ENCODE measurements around the gene FER. TPM values are rescaled to one million over a fixed set of nuclear protein-coding genes. Genes with fewer than 3 reads are reported as not detected.

Gene FER
- total RNA-seq, 2 experiments from 2014 or later = 14.2 to 15.9 TPM

GRCh38 chr5:109196823-109197160 lies 449.1 kb downstream of the FER start:
- ChIA-PET CTCF (interaction anchor here (0.7 kb wide), 1 partner anchor 268 kb away, joined by 6 read pairs; no protein-coding TSS in a partner anchor), POLR2A (no interaction called here)
- Mint-ChIP-seq H3K4me1 (ENCODE audit: low read depth) (no peaks in the 10 kb centered on the region), H3K36me3 (ENCODE audit: low read depth) (no peaks in the 10 kb centered on the region), H3K27ac (no peak overlapping the region), H3K27me3 (peaks cover 3% of the 10 kb centered on the region), H3K9me3 (no peaks in the 10 kb centered on the region), H3K4me3 (no peak overlapping the region)
- H3K4me1 ChIP-seq (ENCODE audit: insufficient read depth, low read length) = no peaks in the 10 kb centered on the region
- intact Hi-C loops (cut with DNase I, micrococcal nuclease) = no loop called here
- H3K9me3 ChIP-seq (ENCODE audit: control insufficient read depth in 1 of 2, insufficient read depth in 1 of 2, low read length in 2 of 2) = no peaks in the 10 kb centered on the region
- DNase-seq (no peak), ATAC-seq (ENCODE audit: poor library complexity) (no peak)
- no peak for TF ChIP-seq CTCF (IDR thresholded peaks at IDR 0.05)
- H3K36me3 ChIP-seq (ENCODE audit: insufficient read depth, low read length) = no peaks in the 10 kb centered on the region
- no peaks in the 10 kb centered on the region for H3K27me3 ChIP-seq (ENCODE audit: control insufficient read depth in 1 of 2, insufficient read depth in 2 of 2, low read length in 2 of 2)
- H3K27ac ChIP-seq (ENCODE audit: low read depth in 1 of 2, low read length in 2 of 2) = no peak overlapping the region
- H3K4me3 ChIP-seq (ENCODE audit: low read length) = no peak overlapping the region

GRCh38 chr5:109199289-109199688 lies 451.6 kb downstream of the FER start:
- no peaks in the 10 kb centered on the region for H3K36me3 ChIP-seq (ENCODE audit: insufficient read depth, low read length)
- H3K4me1 ChIP-seq (ENCODE audit: insufficient read depth, low read length) = no peaks in the 10 kb centered on the region
- no peak for TF ChIP-seq CTCF (IDR thresholded peaks at IDR 0.05)
- no peaks in the 10 kb centered on the region for H3K4me1 Mint-ChIP-seq (ENCODE audit: low read depth)
- ChIA-PET CTCF (interaction anchor here (0.7 kb wide), 1 partner anchor 1237 kb away, joined by 3 read pairs; no protein-coding TSS in a partner anchor), POLR2A (no interaction called here)
- no peaks in the 10 kb centered on the region for H3K9me3 Mint-ChIP-seq
- no peaks in the 10 kb centered on the region for H3K9me3 ChIP-seq (ENCODE audit: control insufficient read depth in 1 of 2, insufficient read depth in 1 of 2, low read length in 2 of 2)
- DNase-seq (no peak), ATAC-seq (ENCODE audit: poor library complexity) (no peak)
- no peak overlapping the region for H3K4me3 ChIP-seq (ENCODE audit: low read length)
- peaks cover 3% of the 10 kb centered on the region for H3K27me3 Mint-ChIP-seq
- H3K36me3 Mint-ChIP-seq (ENCODE audit: low read depth) = no peaks in the 10 kb centered on the region
- no peaks in the 10 kb centered on the region for H3K27me3 ChIP-seq (ENCODE audit: control insufficient read depth in 1 of 2, insufficient read depth in 2 of 2, low read length in 2 of 2)
- no peak overlapping the region for H3K27ac Mint-ChIP-seq
- no peak overlapping the region for H3K27ac ChIP-seq (ENCODE audit: low read depth in 1 of 2, low read length in 2 of 2)
- H3K4me3 Mint-ChIP-seq = no peak overlapping the region
- intact Hi-C loops (cut with DNase I, micrococcal nuclease) = no loop called here

GRCh38 chr5:109199799-109200620 lies 452.3 kb downstream of the FER start:
- Mint-ChIP-seq H3K4me3 (no peak overlapping the region), H3K4me1 (ENCODE audit: low read depth) (no peaks in the 10 kb centered on the region), H3K9me3 (peaks cover 2% of the 10 kb centered on the region), H3K36me3 (ENCODE audit: low read depth) (no peaks in the 10 kb centered on the region), H3K27ac (no peak overlapping the region), H3K27me3 (peaks cover 3% of the 10 kb centered on the region)
- H3K27me3 ChIP-seq (ENCODE audit: control insufficient read depth in 1 of 2, insufficient read depth in 2 of 2, low read length in 2 of 2) = no peaks in the 10 kb centered on the region
- intact Hi-C loops (cut with DNase I, micrococcal nuclease) = no loop called here
- no peaks in the 10 kb centered on the region for H3K36me3 ChIP-seq (ENCODE audit: insufficient read depth, low read length)
- CTCF ChIA-PET = no interaction called here
- no peaks in the 10 kb centered on the region for H3K4me1 ChIP-seq (ENCODE audit: insufficient read depth, low read length)
- no peak for TF ChIP-seq CTCF (IDR thresholded peaks at IDR 0.05)
- H3K4me3 ChIP-seq (ENCODE audit: low read length) = no peak overlapping the region
- POLR2A ChIA-PET = no interaction called here
- no peak for DNase-seq
- no peak for ATAC-seq (ENCODE audit: poor library complexity)
- peaks cover 0 to 4% of the 10 kb centered on the region in 2 experiments for H3K9me3 ChIP-seq (ENCODE audit: control insufficient read depth in 1 of 2, insufficient read depth in 1 of 2, low read length in 2 of 2)
- no peak overlapping the region for H3K27ac ChIP-seq (ENCODE audit: low read depth in 1 of 2, low read length in 2 of 2)
